HG03139 (cell line): ENCODE measurements around the gene VPS26A.

Source experiments
- ATAC-seq: cut with Tn5 transposase; IDR thresholded peaks from one replicate; pipeline ENCODE4 v1.9.1; 2021; ENCODE audit not compliant: unreplicated experiment

VPS26A gene

DNA sequence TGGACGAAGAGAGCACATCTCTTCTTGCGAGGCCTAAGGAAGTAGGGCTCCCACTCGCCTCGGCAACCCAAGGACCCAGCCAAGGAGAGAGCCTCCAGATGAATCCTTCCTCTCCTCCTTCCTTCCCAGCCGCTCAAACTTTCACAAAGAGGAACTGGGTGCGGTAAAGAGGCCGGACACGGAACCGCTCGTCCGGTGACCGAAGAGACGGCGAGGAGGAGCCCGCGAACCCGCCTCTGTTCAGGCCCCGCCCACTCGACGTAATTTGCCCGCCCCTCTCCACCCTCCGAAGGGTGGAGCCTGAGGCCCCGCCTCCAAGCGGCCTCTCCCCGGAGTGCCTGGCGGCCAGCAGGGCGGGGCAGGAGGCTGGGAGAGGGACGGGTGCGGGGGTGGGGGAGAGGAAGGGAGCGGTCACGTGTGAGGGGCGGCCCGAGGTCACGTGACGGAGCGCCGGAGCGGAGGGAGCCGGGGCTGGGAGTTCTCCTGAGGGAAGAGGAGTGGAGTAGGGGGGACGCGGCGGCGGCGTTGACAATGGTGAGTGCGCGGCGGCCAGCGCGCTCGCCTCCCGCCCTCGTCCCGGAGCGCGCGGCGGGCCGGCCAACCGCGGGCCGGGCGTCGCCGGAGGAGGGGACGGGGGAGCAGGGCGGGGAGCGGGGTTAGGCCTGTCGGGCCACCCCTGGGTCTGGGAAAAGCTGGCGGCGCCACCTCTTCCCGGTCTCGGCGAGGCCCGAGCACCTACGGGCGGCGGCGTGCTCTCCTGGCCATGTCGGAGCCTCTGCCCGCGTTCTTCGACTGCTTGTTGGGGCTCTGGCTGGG, at the start of gene VPS26A:
VPS26A (plus strand) TSS at position 432 of the 816 bp plus-strand sequence; CDS start at position 532, 100 bp downstream.
- ATAC-seq: peak; percentile 72

DNA sequence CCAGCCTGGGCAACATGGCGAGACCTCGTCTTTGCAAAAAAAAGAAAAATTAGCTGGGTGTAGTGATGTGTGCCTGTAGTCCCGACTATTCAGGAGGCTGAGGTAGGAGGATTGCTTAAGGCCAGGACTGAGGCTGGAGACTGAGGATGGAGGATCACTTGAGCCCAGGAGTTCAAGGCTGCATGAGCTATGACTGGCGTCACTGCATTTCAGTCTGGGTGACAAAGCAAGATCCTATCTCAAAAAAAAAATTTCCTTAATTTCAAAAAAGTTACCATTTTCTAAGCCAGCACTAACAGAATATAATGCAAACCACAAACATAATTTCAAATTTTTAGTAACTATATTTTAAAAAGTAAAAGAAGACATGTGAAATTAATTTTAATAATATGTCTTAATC, 49.4 kb upstream of the VPS26A start:
- ATAC-seq: no peak

GRCh38 chr10:69075431-69075830, 48.5 kb upstream of the VPS26A start:
- ATAC-seq: no peak

GRCh38 chr10:69078311-69078710, 45.7 kb upstream of the VPS26A start:
- no peak for ATAC-seq

GRCh38 chr10:69080226-69080625, 43.8 kb upstream of the VPS26A start:
- no peak for ATAC-seq

DNA sequence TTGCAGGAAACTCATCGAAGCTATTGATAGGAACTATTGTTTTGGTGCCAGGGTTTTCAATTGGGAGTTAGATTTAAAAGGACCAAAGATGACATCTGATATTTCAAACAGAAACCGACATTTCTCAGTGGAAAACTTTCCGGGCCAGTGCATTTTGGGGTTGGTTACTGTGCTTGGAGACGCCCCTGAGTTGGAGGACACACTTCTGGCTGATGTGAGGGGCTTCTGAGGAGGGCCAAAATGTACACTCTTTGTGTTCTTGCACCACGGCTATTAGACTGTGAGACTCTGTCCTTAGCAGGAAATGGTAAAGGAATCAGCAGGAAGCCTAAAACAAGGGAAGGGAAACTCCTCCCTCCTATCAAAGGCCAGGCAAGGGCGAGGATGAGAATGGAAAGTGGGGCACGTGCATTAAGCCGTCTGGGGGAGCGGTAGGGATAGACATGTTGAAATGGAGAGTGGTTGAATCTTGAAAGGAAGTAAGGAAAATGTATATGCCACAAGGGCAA, 37.9 kb upstream of the VPS26A start:
- no peak for ATAC-seq

DNA sequence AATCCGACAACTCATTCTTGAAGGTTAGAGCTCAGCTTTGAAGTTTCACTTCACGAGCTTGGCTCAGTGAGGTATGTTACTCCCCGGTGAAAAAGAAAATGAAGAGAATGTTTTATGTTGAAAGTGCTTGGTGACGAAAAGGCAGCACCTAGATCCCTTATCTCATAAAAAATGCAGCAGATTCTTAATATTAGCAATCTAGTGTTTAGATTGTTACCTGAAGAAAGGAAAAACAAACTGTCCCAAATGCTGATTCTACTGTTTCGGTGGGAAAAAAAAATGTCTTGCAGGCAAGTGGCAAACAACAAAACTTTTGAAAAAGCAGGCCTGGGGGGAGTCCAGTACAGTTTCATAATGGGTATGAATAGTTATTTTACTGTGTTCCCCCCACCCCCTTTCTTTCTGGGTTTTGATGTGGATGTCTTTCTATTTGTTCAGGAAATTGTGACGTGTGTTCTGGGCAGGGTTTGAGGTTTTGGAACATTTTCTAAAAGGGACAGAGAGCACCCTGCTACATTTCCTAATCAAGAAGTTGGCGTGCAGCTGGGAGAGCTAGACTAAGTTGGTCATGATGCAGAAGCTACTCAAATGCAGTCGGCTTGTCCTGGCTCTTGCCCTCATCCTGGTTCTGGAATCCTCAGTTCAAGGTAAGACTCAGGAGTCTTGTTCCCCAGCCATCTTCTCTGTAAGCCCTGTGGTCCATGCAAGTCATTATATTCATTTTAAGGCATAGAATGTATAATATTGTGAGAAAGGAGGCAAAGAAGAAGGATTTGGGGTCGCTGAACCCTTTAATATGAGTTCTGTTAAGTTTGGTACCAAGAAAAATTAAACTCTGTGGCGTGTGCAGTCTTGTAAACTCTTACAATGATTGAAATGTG, 36.1 kb upstream of the VPS26A start, which contains the start of gene SRGN:
SRGN (plus strand) TSS at position 514 of the 881 bp plus-strand sequence; CDS start at position 569, 55 bp downstream.
- ATAC-seq: no peak

GRCh38 chr10:69088471-69088769, 35.6 kb upstream of the VPS26A start:
- no peak for ATAC-seq

DNA sequence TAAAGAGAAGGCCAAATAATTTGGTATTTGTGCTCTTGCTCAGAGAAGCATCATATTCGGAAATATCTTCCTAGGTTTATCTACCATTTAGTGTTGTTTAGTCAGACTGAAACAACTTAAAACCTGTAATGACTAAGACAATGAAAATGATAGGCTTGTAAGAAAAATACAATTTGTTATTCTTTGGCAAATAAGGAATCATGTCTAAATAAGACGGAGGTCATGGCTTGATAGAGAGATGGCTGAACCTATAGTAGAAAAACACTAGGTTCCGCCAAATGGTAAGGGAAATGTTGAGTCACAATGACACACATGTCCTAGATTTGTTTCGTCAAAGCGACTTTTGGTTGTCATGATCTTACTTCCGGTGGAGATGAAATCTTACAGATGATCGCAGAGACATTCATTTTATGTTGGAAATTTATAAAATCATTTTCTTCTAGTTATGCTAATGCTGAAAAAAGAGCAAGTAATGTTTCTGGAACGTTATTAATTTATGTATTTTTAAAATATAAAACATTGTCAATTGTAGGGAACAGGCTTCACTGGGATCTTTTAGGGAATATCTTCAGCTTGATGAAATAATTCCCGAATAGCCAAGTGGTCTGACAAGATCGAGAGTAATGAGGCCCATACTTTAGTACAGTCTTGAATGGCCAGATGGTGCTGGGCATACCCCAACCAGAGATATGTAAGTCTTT, 35.0 kb upstream of the VPS26A start:
- no peak for ATAC-seq

GRCh38 chr10:69089638-69090599, 34.1 kb upstream of the VPS26A start:
- no peak for ATAC-seq

DNA sequence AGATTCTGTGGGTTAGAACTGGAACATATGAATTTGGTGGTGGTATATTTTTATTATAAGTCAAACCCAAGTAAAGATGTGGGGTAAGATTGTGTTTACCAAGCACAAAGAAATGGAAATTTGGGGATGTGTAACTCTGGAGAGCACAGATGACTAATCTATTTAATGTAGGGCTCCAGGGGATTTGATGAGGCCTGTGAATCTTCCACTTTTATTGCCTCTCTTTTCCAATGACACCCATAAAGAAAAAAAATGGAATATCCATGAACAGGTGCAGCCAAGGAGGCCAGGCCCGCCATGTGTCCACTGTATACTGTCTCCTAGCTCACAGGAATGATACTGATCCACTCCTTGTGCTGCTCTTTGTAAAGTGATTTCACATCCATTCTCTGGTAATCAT, 33.3 kb upstream of the VPS26A start:
- no peak for ATAC-seq

DNA sequence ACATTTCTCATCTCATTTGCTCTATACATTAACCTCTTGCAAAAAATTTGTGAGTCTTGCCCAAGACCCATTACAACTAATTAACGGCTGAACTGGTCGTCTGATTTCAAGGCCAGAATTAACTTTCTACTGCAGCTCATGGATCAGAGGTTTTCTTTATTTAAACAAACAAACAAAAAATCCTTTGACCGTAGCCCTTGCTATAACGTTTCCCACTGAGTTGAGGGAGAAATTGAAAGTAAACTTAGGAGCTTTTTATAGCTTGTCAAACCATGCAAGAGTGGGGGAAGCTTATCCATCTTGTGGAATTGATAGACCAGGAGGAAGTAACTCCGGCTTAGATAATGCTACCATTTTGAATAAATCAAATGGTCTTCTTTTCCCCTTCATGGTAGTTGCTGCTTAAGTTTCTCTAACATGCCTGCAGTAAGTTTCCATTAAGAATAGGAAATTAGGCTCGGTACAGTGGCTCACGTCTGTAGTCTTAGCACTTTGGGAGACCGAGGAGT, 32.8 kb upstream of the VPS26A start:
- ATAC-seq: no peak

GRCh38 chr10:69092959-69093850, 30.8 kb upstream of the VPS26A start:
- no peak for ATAC-seq

- ATAC-seq: no peak
These were observed 30.0 kb upstream of the VPS26A start for GRCh38 chr10:69093933-69094332.

- ATAC-seq: no peak
These were observed 27.9 kb upstream of the VPS26A start for GRCh38 chr10:69096045-69096444.

DNA sequence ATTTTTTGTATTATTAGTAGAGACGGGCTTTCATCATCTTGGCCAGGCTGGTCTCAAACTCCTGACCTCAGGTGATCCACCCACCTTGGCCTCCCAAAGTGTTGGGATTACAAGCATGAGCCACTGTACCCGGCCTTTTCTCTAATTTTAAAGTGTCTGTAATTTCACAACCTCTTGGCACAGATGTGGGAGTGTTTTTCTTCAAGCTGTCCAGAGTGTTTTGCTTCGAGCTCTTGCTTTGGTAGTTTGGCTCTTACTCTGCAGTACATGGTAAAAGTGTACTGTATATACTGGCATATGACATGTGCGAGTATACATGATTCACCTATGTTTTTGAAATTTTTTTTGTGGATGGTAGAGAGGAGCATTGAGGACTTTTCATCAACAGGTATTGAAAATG, 26.2 kb upstream of the VPS26A start:
- ATAC-seq: no peak

DNA sequence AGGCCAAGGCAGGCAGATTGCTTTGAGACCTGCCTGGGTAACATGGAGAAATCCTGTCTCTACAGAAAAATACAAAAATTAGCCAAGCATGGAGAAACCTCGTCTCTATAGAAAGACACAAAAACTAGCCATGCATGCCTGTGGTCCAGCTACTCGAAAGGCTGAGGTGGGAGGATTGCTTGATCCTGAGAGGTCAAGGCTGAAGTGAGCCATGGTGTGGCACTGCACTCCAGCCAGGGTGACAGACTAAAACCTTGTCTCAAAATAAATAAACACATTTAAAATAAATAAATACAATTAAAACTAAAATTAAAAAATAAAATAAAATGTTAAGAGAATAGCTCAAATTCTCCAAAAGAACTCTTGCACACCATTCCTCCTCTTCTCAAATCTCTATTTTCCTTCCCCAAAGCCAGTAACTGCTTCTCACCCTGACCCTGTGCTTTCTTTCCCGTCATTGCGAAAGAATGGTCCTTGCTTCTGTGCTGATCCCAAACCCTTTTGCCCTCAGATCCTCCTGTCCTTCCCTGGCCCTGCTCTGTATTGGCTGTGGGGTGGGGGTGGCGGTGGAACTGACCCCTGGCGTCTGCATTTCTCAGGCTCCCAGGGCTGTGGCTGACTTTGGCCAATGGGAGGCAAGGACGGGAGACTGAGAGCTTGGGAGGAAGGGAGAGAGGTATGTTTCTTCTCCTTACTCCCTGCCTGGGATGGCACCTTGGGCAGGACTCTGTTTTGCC, 23.7 kb upstream of the VPS26A start:
- no peak for ATAC-seq

GRCh38 chr10:69101451-69102095, 22.4 kb upstream of the VPS26A start:
- ATAC-seq: no peak
